WTC11 (cell line): ENCODE data around the gene MTG1. TPM values are rescaled to one million over a fixed set of nuclear protein-coding genes. Genes with fewer than 3 reads are reported as not detected.

ENCODE experiments used
- ATAC-seq: fragments of 200-7000 bp; cut with Tn5 transposase; 2 replicates; pipeline ENCODE4 v1.10.0; 2021; ENCODE audit warnings: mild to moderate bottlenecking, moderate library complexity
- CTCF ChIA-PET: fragments of 300-600 bp; sonication (Branson Sonifier 250); formaldehyde crosslinking; loops from one replicate; lab custom pipeline; 2021; ENCODE audit warnings: antibody characterized with exemption; lab: Charles Lee
- POLR2A ChIA-PET: fragments of 350-600 bp; sonication (Branson Sonifier 250); formaldehyde crosslinking; loops from one replicate; lab custom pipeline; 2021; ENCODE audit warnings: antibody characterized with exemption; lab: Charles Lee
- DNase-seq: peaks from one replicate; pipeline ENCODE4 v3.0.0; 2021; ENCODE audit warnings: low spot score
- H3K27ac Mint-ChIP-seq: 2 replicates; pipeline ENCODE4 v1.8.0; 2021; ENCODE audit warnings: mixed read lengths
- H3K27me3 Mint-ChIP-seq: 2 replicates; pipeline ENCODE4 v1.8.0; 2021; ENCODE audit warnings: low read depth, mild to moderate bottlenecking, moderate library complexity, mixed read lengths
- H3K36me3 Mint-ChIP-seq: 2 replicates; pipeline ENCODE4 v1.8.0; 2021; ENCODE audit warnings: mixed read lengths
- H3K4me1 Mint-ChIP-seq: 2 replicates; pipeline ENCODE4 v1.8.0; 2022; ENCODE audit warnings: mixed read lengths
- H3K4me3 Mint-ChIP-seq: 2 replicates; pipeline ENCODE4 v1.8.0; 2021; ENCODE audit warnings: mild to moderate bottlenecking, moderate library complexity, mixed read lengths
- H3K9me3 Mint-ChIP-seq: 2 replicates; pipeline ENCODE4 v1.8.0; 2021; ENCODE audit warnings: mixed read lengths
- AFF4 ChIP-seq: sonication (generic); formaldehyde crosslinking; IDR thresholded peaks from 2 replicates; pipeline ENCODE4 v1.8.1; 2023; ENCODE audit warnings: mild to moderate bottlenecking, missing genetic modification reagents, borderline replicate concordance
- FOXK1 ChIP-seq: sonication (generic); formaldehyde crosslinking; IDR thresholded peaks from 2 replicates; pipeline ENCODE4 v1.8.0; 2022; ENCODE audit warnings: mild to moderate bottlenecking, moderate library complexity, missing genetic modification reagents
- IRF1 ChIP-seq: sonication (generic); formaldehyde crosslinking; IDR thresholded peaks from 2 replicates; pipeline ENCODE4 v1.8.0; 2023; ENCODE audit warnings: missing genetic modification reagents
- NR1H2 ChIP-seq: sonication (generic); formaldehyde crosslinking; IDR thresholded peaks from 2 replicates; pipeline ENCODE4 v1.9.0; 2021; ENCODE audit warnings: mild to moderate bottlenecking, moderate library complexity, missing genetic modification reagents
- ZNF532 ChIP-seq: fragments of 250-450 bp; sonication (Bioruptor Pico); IDR thresholded peaks from 2 replicates; pipeline ENCODE4 v1.9.0; 2021; ENCODE audit warnings: mild to moderate bottlenecking, borderline replicate concordance
- total RNA-seq: library from RNA; stranded (reverse); gene quantifications from 3 replicates; pipeline ENCODE4 v1.2.3, GENCODE V29; 2021

The MTG1 gene
- total RNA-seq, 1 experiment from 2014 or later = 63.0 TPM

GRCh38 chr10:133464582-133465031 lies 70.7 kb downstream of the MTG1 start (continued):
- TF ChIP-seq AFF4 (CRISPR knock-in tag) = no peak
- TF ChIP-seq ZNF532 = no peak
- TF ChIP-seq NR1H2 = no peak
- TF ChIP-seq FOXK1 (CRISPR knock-in tag) = no peak
- TF ChIP-seq IRF1 = no peak

GRCh38 chr10:133465191-133465949 lies 71.4 kb downstream of the MTG1 start:
- Mint-ChIP-seq H3K9me3 (peaks cover 75% of the 10 kb centered on the region), H3K27me3 (peaks cover 14% of the 10 kb centered on the region)
- no peak for ATAC-seq

More at GRCh38 chr10:133465191-133465949, 71.4 kb downstream of the MTG1 start:
- TF ChIP-seq AFF4 (CRISPR knock-in tag) = no peak
- H3K36me3 Mint-ChIP-seq = peaks cover 64% of the 10 kb centered on the region
- H3K4me1 Mint-ChIP-seq = no peaks in the 10 kb centered on the region
- no peak overlapping the region for H3K4me3 Mint-ChIP-seq
- ChIA-PET CTCF (no interaction called here), POLR2A (no interaction called here)
- H3K27ac Mint-ChIP-seq = no peak overlapping the region
- no peak for DNase-seq
